IPS DF 19.7 (cell line): Measurements from ENCODE around the gene DAB2IP.
A peak's percentile ranks its signal among the peaks of the same experiment; 100 is the strongest.
"Not testable (repeated sequence)": the region's sequence is repeated elsewhere in the genome, so short reads cannot be mapped to it uniquely, and the experiment has no call there.

Experiments
- DNase-seq: peaks from one replicate; pipeline ENCODE4 v3.0.0-alpha.2; 2013; ENCODE audit warnings: low read depth, low spot score

The DAB2IP gene

GRCh38 chr9:121644040-121644439 lies 7.4 kb upstream of the DAB2IP start:
- DNase-seq, result not testable (repeated sequence)

GRCh38 chr9:121645003-121645402 lies 6.4 kb upstream of the DAB2IP start:
- DNase-seq, result no peak

GRCh38 chr9:121645853-121646807 lies 5.3 kb upstream of the DAB2IP start:
- no peak for DNase-seq

- no peak for DNase-seq
These were observed 4.4 kb upstream of the DAB2IP start for GRCh38 chr9:121646992-121647391.

- DNase-seq, result no peak
These were observed 3.3 kb upstream of the DAB2IP start for GRCh38 chr9:121648172-121648571.

- DNase-seq, result no peak
These were observed 2.6 kb upstream of the DAB2IP start for GRCh38 chr9:121648799-121649198.

- no peak for DNase-seq
These were observed 1.8 kb upstream of the DAB2IP start for GRCh38 chr9:121649476-121650216.

GRCh38 chr9:121650217-121651007 lies 1.0 kb upstream of the DAB2IP start:
- peak; percentile 52 for DNase-seq

GRCh38 chr9:121651008-121651294 lies 483 bp upstream of the DAB2IP start:
- DNase-seq, result no peak

- no peak for DNase-seq
These were observed 795 bp downstream of the DAB2IP start for GRCh38 chr9:121652021-121652837.

- DNase-seq, result no peak
These were observed 1.4 kb downstream of the DAB2IP start for GRCh38 chr9:121652838-121653231.

GRCh38 chr9:121654499-121655140 lies 3.2 kb downstream of the DAB2IP start:
- DNase-seq, result no peak

GRCh38 chr9:121655231-121655755 lies 3.9 kb downstream of the DAB2IP start:
- DNase-seq, result no peak

- DNase-seq, result no peak
These were observed 5.6 kb downstream of the DAB2IP start for GRCh38 chr9:121656941-121657470.

- DNase-seq, result no peak
These were observed 6.7 kb downstream of the DAB2IP start for GRCh38 chr9:121658166-121658565.

- DNase-seq, result no peak
These were observed 7.2 kb downstream of the DAB2IP start for GRCh38 chr9:121658591-121658990.

- no peak for DNase-seq
These were observed 8.9 kb downstream of the DAB2IP start for GRCh38 chr9:121660367-121660766.

- no peak for DNase-seq
These were observed 9.4 kb downstream of the DAB2IP start for GRCh38 chr9:121660876-121661275.

GRCh38 chr9:121661328-121661727 lies 9.9 kb downstream of the DAB2IP start:
- DNase-seq, result no peak

GRCh38 chr9:121662359-121662758 lies 10.9 kb downstream of the DAB2IP start:
- DNase-seq, result no peak
